ENCODE results near the gene ZNF74.
A peak's percentile ranks its signal among the peaks of the same experiment; 100 is the strongest.
"Not testable (repeated sequence)": the region's sequence is repeated elsewhere in the genome, so short reads cannot be mapped to it uniquely, and the experiment has no call there.

Gene ZNF74

GRCh38 chr22:20448630-20449029, 54.7 kb downstream of the ZNF74 start:
- DNase-seq (ENCODE audit: low read depth), result no peak

GRCh38 chr22:20449819-20450550, 56.0 kb downstream of the ZNF74 start:
- no peak for DNase-seq (ENCODE audit: low read depth)

- no peak for DNase-seq (ENCODE audit: low read depth)
These were observed 56.6 kb downstream of the ZNF74 start for GRCh38 chr22:20450551-20450906.

- DNase-seq (ENCODE audit: low read depth), result not testable (repeated sequence)
These were observed 57.3 kb downstream of the ZNF74 start for GRCh38 chr22:20451129-20451778.

DNA sequence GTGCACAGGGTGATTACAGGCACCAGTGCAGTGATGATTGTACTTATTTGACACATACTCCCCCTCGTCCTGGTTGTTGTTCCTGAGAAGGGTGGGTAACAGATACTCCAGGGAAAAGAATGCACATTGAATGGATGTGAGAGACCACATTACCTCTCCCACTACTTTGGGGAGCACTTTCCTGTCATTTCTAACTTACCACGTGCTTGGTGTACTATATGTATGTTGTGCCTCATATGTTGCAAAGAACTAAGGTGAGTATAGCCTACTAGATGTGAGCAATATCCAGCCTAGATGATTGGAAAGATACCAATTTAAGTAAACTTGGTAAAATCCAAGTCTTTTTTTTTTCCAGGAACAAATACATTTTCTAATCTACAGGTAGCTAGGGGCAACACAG, 58.0 kb downstream of the ZNF74 start:
- no peak for DNase-seq (ENCODE audit: low read depth)

DNA sequence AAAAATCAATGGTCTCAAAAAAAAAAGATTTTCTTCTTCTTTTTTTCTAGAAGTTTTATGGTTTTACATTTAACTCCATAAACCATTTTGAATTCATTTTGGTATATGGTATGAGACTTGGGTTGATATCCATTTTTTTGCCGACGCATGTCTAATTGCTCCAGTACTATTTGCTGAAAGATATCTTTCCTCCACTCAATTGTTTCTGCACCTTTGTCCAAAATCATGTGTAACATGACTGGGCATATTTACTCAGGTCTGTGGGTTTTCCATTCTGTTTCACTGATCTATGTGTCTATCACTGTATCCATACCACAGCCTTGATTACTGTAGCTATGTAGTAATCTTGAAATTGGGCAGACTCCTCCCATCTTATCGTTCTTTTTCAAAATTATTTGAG, 59.3 kb downstream of the ZNF74 start:
- no peak for DNase-seq (ENCODE audit: low read depth)

- DNase-seq (ENCODE audit: low read depth), result no peak
These were observed 61.7 kb downstream of the ZNF74 start for GRCh38 chr22:20455709-20456063.

DNA sequence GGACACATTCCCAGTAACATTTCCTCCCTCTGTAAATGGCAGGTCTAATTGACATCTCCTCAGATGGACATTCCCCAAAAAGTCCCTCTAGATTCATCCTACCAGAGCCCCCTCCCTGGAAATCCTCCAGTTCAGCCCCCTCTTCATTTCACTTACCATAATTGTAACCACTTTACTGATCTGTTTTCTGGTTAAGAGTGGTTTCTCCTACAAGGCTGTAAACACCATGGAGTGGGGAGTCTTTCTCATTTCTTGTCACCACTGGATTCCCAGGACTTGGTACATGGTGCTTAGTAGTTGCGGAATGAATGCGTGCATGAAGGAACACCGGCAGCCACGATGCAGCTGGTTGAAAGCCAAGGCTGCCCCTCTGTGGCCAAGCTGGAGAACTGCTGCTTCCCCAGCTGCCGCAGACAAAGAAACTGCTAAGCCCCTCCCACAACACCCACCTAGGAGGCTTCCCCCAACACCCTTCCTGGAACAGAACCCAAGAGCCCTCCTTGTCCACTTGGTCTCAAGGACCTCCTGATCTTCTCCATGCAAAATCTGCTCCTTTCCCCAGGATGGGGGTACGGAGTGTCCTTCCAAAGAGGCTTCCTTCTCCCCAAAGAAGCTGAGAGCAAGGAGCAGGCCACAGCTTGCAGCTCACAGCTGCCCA, 62.2 kb downstream of the ZNF74 start:
- peak; percentile 60 for DNase-seq (ENCODE audit: low read depth)

DNA sequence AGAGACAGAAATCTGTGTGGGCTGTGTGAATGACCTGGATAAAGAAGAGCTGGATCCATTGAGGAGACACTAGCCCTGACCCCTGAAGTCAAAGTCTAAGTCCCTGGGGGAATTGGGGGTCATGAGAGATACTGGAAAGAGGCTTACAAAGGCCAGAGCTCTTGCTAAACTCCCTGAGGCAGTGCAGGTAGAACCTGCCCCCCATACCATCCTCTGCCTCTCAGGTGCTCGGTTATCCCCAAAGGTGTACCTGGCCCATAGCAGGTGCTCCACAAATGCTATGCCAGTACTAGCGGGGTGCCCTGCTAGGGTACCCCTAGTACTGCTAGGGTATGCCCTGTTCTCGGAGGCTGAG, 62.7 kb downstream of the ZNF74 start:
- no peak for DNase-seq (ENCODE audit: low read depth)

DNA sequence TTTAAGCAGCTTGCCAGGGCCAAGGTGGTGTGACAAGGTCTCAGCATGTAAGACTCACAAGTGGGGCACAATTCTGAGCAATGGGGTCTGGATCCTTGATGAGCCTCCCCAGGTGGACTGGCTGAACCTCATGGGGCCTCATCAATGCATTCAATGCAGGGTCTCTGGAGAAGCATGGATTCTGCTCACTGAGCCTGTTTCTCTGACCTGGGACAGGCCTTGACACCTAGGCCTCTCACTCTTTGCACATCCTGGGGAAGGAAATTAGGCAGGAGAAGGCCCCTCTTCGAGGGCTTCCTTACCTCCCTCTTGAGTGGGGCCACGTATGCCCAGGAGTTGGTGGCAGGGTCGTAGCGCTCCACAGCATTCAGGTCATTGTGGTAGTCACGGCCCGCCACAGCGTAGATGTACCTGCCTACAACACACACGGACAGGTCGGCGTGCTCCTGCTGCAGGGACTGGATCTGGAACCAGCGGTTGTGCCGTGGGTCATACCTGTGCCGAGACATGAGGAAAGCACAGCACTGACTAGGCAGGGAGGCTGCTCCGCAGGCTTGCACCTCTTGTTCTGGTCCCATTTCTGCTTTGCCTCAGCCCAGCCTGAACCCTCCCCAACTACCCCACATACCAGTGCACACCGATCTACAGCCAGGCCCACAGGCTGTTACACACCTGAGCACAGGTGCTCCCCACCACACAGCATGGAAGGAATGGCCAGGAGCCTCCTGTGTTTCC, 63.7 kb downstream of the ZNF74 start:
- no peak for DNase-seq (ENCODE audit: low read depth)
